HG03060 (cell line): Measurements from ENCODE around the gene MAD1L1.

Source experiments
- ATAC-seq: cut with Tn5 transposase; IDR thresholded peaks from one replicate; pipeline ENCODE4 v1.9.1; 2021; ENCODE audit warnings: low read depth, moderate number of reproducible peaks; ENCODE audit not compliant: unreplicated experiment

The MAD1L1 gene

GRCh38 chr7:2123360-2123759 lies 109.4 kb downstream of the MAD1L1 start:
- no peak for ATAC-seq

- no peak for ATAC-seq
Measured at GRCh38 chr7:2122651-2123050, 110.1 kb downstream of the MAD1L1 start.

GRCh38 chr7:2120841-2121830 lies 111.6 kb downstream of the MAD1L1 start:
- ATAC-seq: no peak

- no peak for ATAC-seq
Measured at GRCh38 chr7:2120251-2120660, 112.5 kb downstream of the MAD1L1 start.

GRCh38 chr7:2118630-2119190 lies 114.0 kb downstream of the MAD1L1 start:
- ATAC-seq: no peak

GRCh38 chr7:2118056-2118455 lies 114.7 kb downstream of the MAD1L1 start:
- no peak for ATAC-seq

GRCh38 chr7:2117646-2118045 lies 115.1 kb downstream of the MAD1L1 start:
- ATAC-seq: no peak

- ATAC-seq: no peak
Measured at GRCh38 chr7:2116989-2117591, 115.7 kb downstream of the MAD1L1 start.

GRCh38 chr7:2116448-2116810 lies 116.3 kb downstream of the MAD1L1 start:
- no peak for ATAC-seq

GRCh38 chr7:2115760-2116447 lies 116.8 kb downstream of the MAD1L1 start:
- no peak for ATAC-seq

- no peak for ATAC-seq
Measured at GRCh38 chr7:2114926-2115759, 117.6 kb downstream of the MAD1L1 start.

GRCh38 chr7:2114052-2114451 lies 118.7 kb downstream of the MAD1L1 start:
- ATAC-seq: no peak

- ATAC-seq: no peak
Measured at GRCh38 chr7:2112261-2113198, 120.2 kb downstream of the MAD1L1 start.

GRCh38 chr7:2111568-2111967 lies 121.2 kb downstream of the MAD1L1 start:
- no peak for ATAC-seq

- ATAC-seq: no peak
Measured at GRCh38 chr7:2110610-2111396, 121.9 kb downstream of the MAD1L1 start.

GRCh38 chr7:2109936-2110609 lies 122.7 kb downstream of the MAD1L1 start:
- ATAC-seq: no peak

GRCh38 chr7:2109251-2109872 lies 123.4 kb downstream of the MAD1L1 start:
- ATAC-seq: no peak
